GM18498 (cell line): ENCODE results near the gene GPR21.

Source experiments
- ATAC-seq: cut with Tn5 transposase; IDR thresholded peaks from one replicate; pipeline ENCODE4 v1.9.1; 2021; ENCODE audit warnings: mild to moderate bottlenecking, moderate library complexity; ENCODE audit not compliant: unreplicated experiment

Gene GPR21

GRCh38 chr9:123063177-123063598 is 29.7 kb downstream of the GPR21 start:
- ATAC-seq, result no peak

DNA sequence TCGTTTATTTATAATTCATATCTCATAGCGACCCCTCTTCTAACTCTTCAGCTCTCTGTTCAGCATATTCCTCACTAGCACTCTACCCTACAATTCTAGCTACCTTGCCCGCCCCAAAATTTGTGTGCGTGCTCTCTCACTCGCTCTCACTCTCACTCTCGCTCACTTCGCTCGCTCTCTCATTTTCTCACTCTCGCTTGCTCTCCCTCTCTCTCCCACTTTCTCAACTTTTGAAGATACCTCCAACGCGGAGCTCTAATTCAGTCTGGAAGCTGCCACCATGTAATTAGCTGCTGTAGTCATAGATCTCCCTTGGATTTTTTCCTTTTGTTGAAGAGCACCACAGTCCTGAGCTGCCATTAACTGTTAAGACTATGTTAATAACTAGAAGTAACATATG is 30.4 kb downstream of the GPR21 start:
- no peak for ATAC-seq

- ATAC-seq, result no peak
Measured at GRCh38 chr9:123064716-123065115, 31.2 kb downstream of the GPR21 start.

GRCh38 chr9:123065196-123065595 is 31.7 kb downstream of the GPR21 start:
- ATAC-seq, result no peak

DNA sequence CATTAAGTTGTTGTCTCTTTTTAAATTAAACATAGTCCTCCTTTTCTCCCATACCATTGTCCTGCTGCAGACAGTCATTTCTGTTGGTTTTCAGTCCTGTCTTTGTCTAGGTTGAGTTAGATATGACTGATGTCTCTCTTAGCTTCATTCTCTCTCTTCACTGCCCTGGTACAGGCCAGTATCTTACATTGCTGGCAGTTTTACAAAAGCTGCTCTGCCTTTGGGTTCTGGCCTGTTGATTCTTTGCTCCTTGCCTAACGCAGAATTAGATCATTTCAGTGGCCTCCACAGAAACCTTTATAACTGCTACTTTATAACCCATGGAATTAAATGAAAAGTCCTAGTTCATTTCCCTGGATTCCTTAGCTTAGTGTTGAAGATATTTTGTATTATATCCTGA is 33.7 kb downstream of the GPR21 start:
- no peak for ATAC-seq

- no peak for ATAC-seq
Measured at GRCh38 chr9:123069010-123069481, 35.6 kb downstream of the GPR21 start.

GRCh38 chr9:123070198-123070597 is 36.7 kb downstream of the GPR21 start:
- ATAC-seq, result no peak

DNA sequence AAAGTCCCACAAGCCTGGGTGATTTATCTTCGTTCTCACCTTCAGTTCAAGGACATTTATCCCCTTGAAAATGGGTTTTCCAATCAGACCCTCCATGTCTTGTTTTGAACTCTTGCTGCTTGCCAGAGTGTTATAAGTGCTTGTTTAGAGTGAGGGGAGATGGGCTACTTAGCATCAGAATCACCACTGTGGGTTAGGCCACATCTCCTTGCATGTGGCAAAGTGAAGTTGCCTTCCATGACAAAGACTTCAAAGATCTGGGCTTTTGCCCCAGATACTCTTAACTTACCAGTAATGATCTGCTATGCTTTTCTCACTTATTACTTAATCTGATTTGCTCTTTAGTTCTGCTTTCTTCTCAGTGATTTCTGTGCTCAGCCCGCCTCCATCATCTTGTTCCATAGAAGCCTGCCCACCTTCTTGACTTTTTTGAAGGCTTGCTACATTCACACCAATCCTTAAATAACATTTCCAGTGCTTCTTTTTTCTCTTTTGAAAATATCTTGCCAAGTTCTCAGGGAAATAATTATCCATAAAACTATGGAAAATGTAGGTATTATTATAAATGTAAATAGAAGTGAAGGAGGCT is 39.0 kb downstream of the GPR21 start:
- ATAC-seq, result no peak

- ATAC-seq, result no peak
Measured at GRCh38 chr9:123073441-123073840, 40.0 kb downstream of the GPR21 start.

GRCh38 chr9:123073991-123074422 is 40.5 kb downstream of the GPR21 start:
- no peak for ATAC-seq

DNA sequence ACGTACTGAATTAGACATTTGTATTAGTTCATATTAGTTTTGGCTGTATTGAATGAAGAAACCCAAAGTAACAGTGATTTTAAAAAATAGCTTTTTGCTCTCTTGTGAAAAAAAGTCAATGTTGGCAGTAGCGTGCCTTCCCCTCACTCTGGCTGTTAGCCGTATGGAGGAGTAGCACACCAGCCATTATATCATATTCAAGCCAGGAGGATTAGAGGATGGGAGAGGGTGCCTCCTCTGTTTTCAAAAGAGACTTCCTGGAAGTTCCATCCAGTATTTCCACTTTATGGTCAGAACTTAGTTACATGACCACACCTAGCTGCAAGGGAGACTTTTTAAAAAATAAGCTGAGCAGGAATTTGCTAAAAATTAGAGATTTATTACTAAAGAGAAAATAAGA is 41.2 kb downstream of the GPR21 start:
- ATAC-seq, result no peak

DNA sequence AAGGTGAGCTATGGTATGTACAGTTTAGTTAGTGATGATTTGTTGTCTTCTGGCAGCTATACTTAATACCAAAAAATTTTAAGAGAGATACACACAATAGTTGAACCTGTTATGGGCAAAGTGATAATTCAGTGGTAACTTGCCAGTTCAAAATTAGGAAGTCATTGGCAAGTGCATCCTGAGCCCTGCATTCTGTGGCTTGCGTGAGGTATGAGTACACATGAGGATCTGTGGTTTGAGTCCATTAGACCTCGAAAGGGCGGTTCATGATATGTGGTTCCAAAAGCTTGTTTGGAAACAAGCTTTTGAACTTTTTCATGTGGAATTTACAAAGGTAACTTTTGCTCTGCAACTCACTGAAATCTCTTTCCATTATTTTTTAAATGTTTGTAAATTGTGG is 47.0 kb downstream of the GPR21 start:
- no peak for ATAC-seq

- no peak for ATAC-seq
Measured at GRCh38 chr9:123081824-123082223, 48.4 kb downstream of the GPR21 start.

GRCh38 chr9:123083680-123084079 is 50.2 kb downstream of the GPR21 start:
- no peak for ATAC-seq

- ATAC-seq, result no peak
Measured at GRCh38 chr9:123084256-123084655, 50.8 kb downstream of the GPR21 start.
